K562 (cell line): Measurements from ENCODE around the gene MRPL37. TPM values are rescaled to one million over a fixed set of nuclear protein-coding genes. Genes with fewer than 3 reads are reported as not detected.
A peak's percentile ranks its signal among the peaks of the same experiment; 100 is the strongest.

Source experiments
- ATAC-seq: fragments of 200-7000 bp; cut with Tn5 transposase; 3 replicates; pipeline ENCODE4 v1.9.1; 2020; ENCODE audit warnings: moderate library complexity
- BruUV-seq: library from RNA; stranded (reverse); fragments of 400-500 nt; replicated peaks from 2 replicates; lab custom pipeline; 2021; lab: Mats Ljungman, UMichigan
- CTCF ChIA-PET: fragments of 300-600 bp; formaldehyde crosslinking; extraction: SDS; loops from one replicate; lab custom pipeline; 2021; ENCODE audit warnings: low intra/inter-chr PET ratio; lab: Yijun Ruan, JAX
- POLR2A ChIA-PET: fragments of 300-600, 350-650 bp; sonication (Branson Sonifier 250); formaldehyde crosslinking; extraction: SDS; loops from one replicate; lab custom pipeline; 2021; ENCODE audit warnings: antibody characterized with exemption, inconsistent platforms; lab: Yijun Ruan, JAX
- DNase-seq, 4 experiments: peaks; one replicate each; pipeline versions ENCODE4 v3.0.0 to v3.0.0-alpha.2; 2011 to 2018; ENCODE audit warnings: low spot score in 3 of 4, mixed read lengths in 3 of 4; ENCODE audit errors: extremely low read depth in 1 of 4
- FAIRE-seq: peaks from 2 replicates; lab custom pipeline; 2011; peaks lifted over from hg19 to GRCh38; lab: Jason Lieb, UNC
- H2AFZ ChIP-seq: 2 replicates; pipeline ENCODE4 v1.6.0; 2011; ENCODE audit warnings: low read depth, low read length, control low read depth, inconsistent platforms
- H3K27ac ChIP-seq: fragments of 200-600 bp; 3 replicates; pipeline ENCODE4 v1.8.0; 2011; ENCODE audit warnings: low read depth, mild to moderate bottlenecking, control low read depth, inconsistent platforms, low read length, moderate library complexity, mixed read lengths; ENCODE audit errors: extremely low read depth
- H3K27me3 ChIP-seq, 2 experiments: fragments of 300-600 bp in 1 of 2; 2 replicates in 1 of 2; 3 replicates in 1 of 2; pipeline versions ENCODE4 v1.6.0 to v1.8.0; 2011; ENCODE audit warnings: inconsistent platforms in 2 of 2, low read length in 2 of 2, mild to moderate bottlenecking in 1 of 2, mixed read lengths in 1 of 2, moderate library complexity in 1 of 2; ENCODE audit not compliant: control insufficient read depth in 2 of 2, insufficient read depth in 2 of 2
- H3K36me3 ChIP-seq: fragments of 300-600 bp; 3 replicates; pipeline ENCODE4 v1.8.0; 2011; ENCODE audit warnings: mild to moderate bottlenecking, low read length, inconsistent platforms; ENCODE audit not compliant: control insufficient read depth, insufficient read depth
- H3K4me1 ChIP-seq, 2 experiments: fragments of 200-600 bp in 1 of 2; replicated peaks in 1 of 2; 2 replicates in 1 of 2; 3 replicates in 1 of 2; pipeline versions ENCODE4 v1.5.1 to v1.8.0; 2011; ENCODE audit warnings: inconsistent platforms in 2 of 2, low read length in 2 of 2, mild to moderate bottlenecking in 1 of 2, mixed read lengths in 1 of 2, moderate library complexity in 1 of 2; ENCODE audit not compliant: control insufficient read depth in 2 of 2, insufficient read depth in 2 of 2
- H3K4me2 ChIP-seq: 2 replicates; pipeline ENCODE4 v1.6.1; 2011; ENCODE audit warnings: low read length, control low read depth, inconsistent platforms, mixed read lengths; ENCODE audit not compliant: insufficient read depth
- H3K4me3 ChIP-seq: fragments of 200-600 bp; sonication (generic), shearing (Covaris generic); 2 replicates; pipeline ENCODE4 v1.5.1; 2016; ENCODE audit warnings: control low read depth, inconsistent platforms
- H3K79me2 ChIP-seq: fragments of 200-600 bp; 3 replicates; pipeline ENCODE4 v1.8.0; 2011; ENCODE audit warnings: low read length, inconsistent platforms; ENCODE audit not compliant: control insufficient read depth, insufficient read depth
- H3K9ac ChIP-seq, 2 experiments: 2 replicates each; pipeline versions ENCODE4 v1.6.0 to v1.6.1; 2011; ENCODE audit warnings: low read depth in 2 of 2, low read length in 2 of 2, control low read depth in 1 of 2, inconsistent platforms in 1 of 2, mild to moderate bottlenecking in 1 of 2, mixed read lengths in 1 of 2; ENCODE audit not compliant: insufficient read depth in 1 of 2
- H3K9me1 ChIP-seq: one replicate; pipeline ENCODE4 v1.6.0; 2011; ENCODE audit warnings: inconsistent platforms, mild to moderate bottlenecking, low read length, moderate library complexity; ENCODE audit not compliant: control insufficient read depth, insufficient read depth
- H3K9me3 ChIP-seq: replicated peaks from 2 replicates; pipeline ENCODE4 v1.5.1; 2011; ENCODE audit warnings: low read depth, low read length, inconsistent platforms; ENCODE audit not compliant: control insufficient read depth, insufficient read depth
- H4K20me1 ChIP-seq: replicated peaks from 2 replicates; pipeline ENCODE4 v1.6.1; 2011; ENCODE audit warnings: low read length, inconsistent platforms, mixed read lengths; ENCODE audit not compliant: control insufficient read depth, insufficient read depth
- ELK3 ChIP-seq: fragments of 450-650 bp; formaldehyde crosslinking; IDR thresholded peaks from 2 replicates; pipeline ENCODE4 v1.4.0; 2020; ENCODE audit warnings: mild to moderate bottlenecking
- GABPA ChIP-seq: fragments of 200-800 bp; sonication (Bioruptor generic); conservative IDR thresholded peaks from 2 replicates; pipeline ENCODE4 v1.6.1; 2016; ENCODE audit warnings: low read depth, missing genetic modification characterization, missing compliant biosample characterization
- HCFC1 ChIP-seq: IDR thresholded peaks from 2 replicates; pipeline ENCODE4 v1.6.1; 2012; ENCODE audit warnings: low read depth, low read length, improper control_type of control experiment
- NEUROD1 ChIP-seq: fragments of 150-350 bp; IDR thresholded peaks from 2 replicates; pipeline ENCODE4 v1.6.1; 2014; ENCODE audit warnings: borderline replicate concordance, low read length, low read depth; ENCODE audit not compliant: partially characterized antibody
- ZNF347 ChIP-seq: fragments of 450-650 bp; formaldehyde crosslinking; IDR thresholded peaks from 2 replicates; pipeline ENCODE4 v1.4.0; 2020; ENCODE audit warnings: low read depth, mild to moderate bottlenecking, moderate library complexity
- WGBS: fragments of 100-300 bp; shearing (Covaris generic); methylation state at CpG from one replicate; pipeline ENCODE4 v1.1.6; 2016; ENCODE audit warnings: low coverage, mixed read lengths; ENCODE audit not compliant: insufficient coverage; ENCODE audit errors: missing lambda C conversion rate; 5-methylcytosine and 5-hydroxymethylcytosine counted together
- in situ Hi-C: fragments of 300-500 bp; cut with MboI; formaldehyde crosslinking; loops from 4 replicates; pipeline ENCODE4 v1.15.0; 2018; ENCODE audit warnings: inconsistent platforms, mixed read lengths
- intact Hi-C: fragments of 100-400 bp; cut with micrococcal nuclease; formaldehyde crosslinking; loops from 2 replicates; pipeline ENCODE4 v1.14.2; 2022
- polyA plus RNA-seq, 8 experiments: library from polyadenylated mRNA; depleted of rRNA in 4 of 8; stranded (reverse) in 5 of 8; unstranded in 3 of 8; fragments of >200 nt; fragmentation: Nextera tagmentation in 2 of 8; fragmentation: Illumina TruSeq in 1 of 8; extraction: Ambion mirVana in 2 of 8; extraction: Trizol in 1 of 8; gene quantifications; 2 replicates each; pipeline versions ENCODE4 v1.2.1 to v1.2.3, GENCODE V29; 2011 to 2014; ENCODE audit warnings: inconsistent platforms in 1 of 8, missing spikeins in 1 of 8
- total RNA-seq, 7 experiments: library from RNA; depleted of rRNA in 6 of 7; stranded (reverse); fragments of >200 nt in 6 of 7; fragmentation: Illumina TruSeq in 2 of 7; extraction: Trizol in 2 of 7; gene quantifications; 2 replicates each; pipeline versions ENCODE4 v1.2.1 to v1.2.3, GENCODE V29; 2011 to 2021; ENCODE audit warnings: low replicate concordance in 1 of 7
- TF ChIP-seq, protein P1 (sequence below): fragments of 450-650 bp; IDR thresholded peaks from 2 replicates; pipeline ENCODE4 v1.6.1; 2016; ENCODE audit warnings: missing biosample characterization, missing genetic modification characterization
- TF ChIP-seq, protein P2 (sequence below), 2 experiments: fragments of 200-800 bp in 1 of 2; sonication (Bioruptor generic) in 1 of 2; sonication (generic) in 1 of 2; formaldehyde crosslinking in 1 of 2; IDR thresholded peaks in 1 of 2; conservative IDR thresholded peaks in 1 of 2; 2 replicates each; pipeline versions ENCODE4 v1.5.0 to v1.6.1; 2016 to 2020; ENCODE audit warnings: missing compliant biosample characterization in 1 of 2, missing genetic modification characterization in 1 of 2, missing genetic modification reagents in 1 of 2

MRPL37 gene
- total and polyA plus RNA-seq, 9 of the 15 experiments (the other 6 are each of a cell fraction or from before 2014, with no cell fraction given), result 52.2 to 303 (median 180) TPM

- ATAC-seq (no peak), FAIRE-seq (no peak), DNase-seq (no peak)
- 89% methylated on average over 13 of the region's 13 CpGs for WGBS
- BruUV-seq, result no TSS peak
- ChIA-PET CTCF (no interaction called here), POLR2A (interaction anchor here (0.6 to 0.8 kb wide), 3 partner anchors 10 to 27 kb away, joined by 3 to 4 read pairs (median 4); no protein-coding TSS in a partner anchor)
- intact Hi-C loops, result no loop called here
- Histone ChIP-seq H3K27ac (no peak overlapping the region), H2AFZ (no peak overlapping the region), H3K9ac (peak overlapping the region in 1 of 2 experiments; percentile 36; a peak in 1 of 4 replicates), H4K20me1 (no peaks in the 10 kb centered on the region), H3K4me2 (no peak overlapping the region), H3K36me3 (peaks cover 25% of the 10 kb centered on the region; the same call in 2 of the 3 replicates), H3K4me1 (peaks cover 0 to 10% of the 10 kb centered on the region in 2 experiments; a peak in 1 of 5 replicates), H3K9me1 (no peaks in the 10 kb centered on the region), H3K4me3 (no peak overlapping the region), H3K27me3 (no peaks in the 10 kb centered on the region), H3K9me3 (no peaks in the 10 kb centered on the region)
- TF ChIP-seq GABPA (tag), result no peak
- TF ChIP-seq, protein P1, sequence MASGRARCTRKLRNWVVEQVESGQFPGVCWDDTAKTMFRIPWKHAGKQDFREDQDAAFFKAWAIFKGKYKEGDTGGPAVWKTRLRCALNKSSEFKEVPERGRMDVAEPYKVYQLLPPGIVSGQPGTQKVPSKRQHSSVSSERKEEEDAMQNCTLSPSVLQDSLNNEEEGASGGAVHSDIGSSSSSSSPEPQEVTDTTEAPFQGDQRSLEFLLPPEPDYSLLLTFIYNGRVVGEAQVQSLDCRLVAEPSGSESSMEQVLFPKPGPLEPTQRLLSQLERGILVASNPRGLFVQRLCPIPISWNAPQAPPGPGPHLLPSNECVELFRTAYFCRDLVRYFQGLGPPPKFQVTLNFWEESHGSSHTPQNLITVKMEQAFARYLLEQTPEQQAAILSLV (tag), result no peak
- TF ChIP-seq, all 486 proteins: peak for 0
- in situ Hi-C loops, result no loop called here
- no peaks in the 10 kb centered on the region for H3K79me2 ChIP-seq
Observed at GRCh38 chr1:54256522-54257345, 56.8 kb downstream of the MRPL37 start.

DNA sequence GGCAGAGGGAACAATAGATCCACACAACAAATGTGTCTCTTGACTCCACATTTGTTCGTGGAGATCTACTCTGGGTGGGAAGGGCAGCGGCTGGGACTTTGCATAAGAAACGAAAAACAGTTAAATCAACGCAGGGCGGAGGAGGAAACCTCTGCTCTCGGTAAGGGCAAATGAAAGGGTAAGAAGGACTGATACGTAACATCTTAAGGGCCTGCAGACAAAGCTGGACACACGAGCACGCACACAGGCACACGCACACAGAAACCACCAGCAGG is 57.3 kb downstream of the MRPL37 start:
- FAIRE-seq, result no peak
- H3K4me2 ChIP-seq, result no peak overlapping the region
- no peak overlapping the region for H3K9ac ChIP-seq
- H4K20me1 ChIP-seq, result 0 out of 2 replicates have a peak, but pooled peaks cover 4% of the 10 kb centered on the region
- ChIA-PET POLR2A (interaction anchor here (0.7 kb wide), 1 partner anchor 10 kb away, joined by 3 read pairs; no protein-coding TSS in a partner anchor), CTCF (no interaction called here)
- no peaks in the 10 kb centered on the region for H3K9me1 ChIP-seq
- TF ChIP-seq NEUROD1, result no peak
- TF ChIP-seq, protein P2, sequence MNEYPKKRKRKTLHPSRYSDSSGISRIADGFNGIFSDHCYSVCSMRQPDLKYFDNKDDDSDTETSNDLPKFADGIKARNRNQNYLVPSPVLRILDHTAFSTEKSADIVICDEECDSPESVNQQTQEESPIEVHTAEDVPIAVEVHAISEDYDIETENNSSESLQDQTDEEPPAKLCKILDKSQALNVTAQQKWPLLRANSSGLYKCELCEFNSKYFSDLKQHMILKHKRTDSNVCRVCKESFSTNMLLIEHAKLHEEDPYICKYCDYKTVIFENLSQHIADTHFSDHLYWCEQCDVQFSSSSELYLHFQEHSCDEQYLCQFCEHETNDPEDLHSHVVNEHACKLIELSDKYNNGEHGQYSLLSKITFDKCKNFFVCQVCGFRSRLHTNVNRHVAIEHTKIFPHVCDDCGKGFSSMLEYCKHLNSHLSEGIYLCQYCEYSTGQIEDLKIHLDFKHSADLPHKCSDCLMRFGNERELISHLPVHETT (CRISPR knock-in tag; conservative IDR thresholded peaks at IDR 0.05 in 1 of 2, IDR thresholded peaks at IDR 0.05 in 1 of 2), result no peak
- no peak for TF ChIP-seq ELK3 (CRISPR knock-in tag)
- no peak for TF ChIP-seq ZNF347 (CRISPR knock-in tag)
- no peak for TF ChIP-seq HCFC1
- no peak overlapping the region for H3K27ac ChIP-seq
- no peaks in the 10 kb centered on the region for H3K9me3 ChIP-seq
- H3K79me2 ChIP-seq, result no peaks in the 10 kb centered on the region
- H3K27me3 ChIP-seq, result no peaks in the 10 kb centered on the region
- H3K4me3 ChIP-seq, result no peak overlapping the region
- no peak for DNase-seq
- no TSS peak for BruUV-seq
- intact Hi-C loops, result no loop called here
- H3K4me1 ChIP-seq, result peaks cover 0 to 10% of the 10 kb centered on the region in 2 experiments; a peak in 1 of 5 replicates
- no peak for ATAC-seq
- H2AFZ ChIP-seq, result no peak overlapping the region
- in situ Hi-C loops, result no loop called here
- WGBS, result 87% methylated on average over 10 of the region's 10 CpGs
- peaks cover 22% of the 10 kb centered on the region; the same call in 2 of the 3 replicates for H3K36me3 ChIP-seq
